HEK293 (cell line): Measurements from ENCODE around the gene VAPA.

Source experiments
- KLF16 ChIP-seq: fragments of 450-650 bp; formaldehyde crosslinking; IDR thresholded peaks from 2 replicates; pipeline ENCODE4 v1.5.1; 2017; ENCODE audit warnings: missing biosample characterization, missing genetic modification characterization
- SALL2 ChIP-seq: fragments of 450-650 bp; formaldehyde crosslinking; IDR thresholded peaks from 2 replicates; pipeline ENCODE4 v1.5.0; 2017; ENCODE audit warnings: missing biosample characterization, mild to moderate bottlenecking, missing genetic modification characterization, borderline replicate concordance
- YY1 ChIP-seq: fragments of 450-650 bp; formaldehyde crosslinking; IDR thresholded peaks from 2 replicates; pipeline ENCODE4 v1.5.1; 2018; ENCODE audit warnings: missing biosample characterization, missing genetic modification characterization
- ZBTB1 ChIP-seq: fragments of 450-650 bp; formaldehyde crosslinking; IDR thresholded peaks from 2 replicates; pipeline ENCODE4 v1.5.1; 2016; ENCODE audit warnings: missing biosample characterization, missing genetic modification characterization
- ZBTB8A ChIP-seq: fragments of 450-650 bp; formaldehyde crosslinking; IDR thresholded peaks from 2 replicates; pipeline ENCODE4 v1.5.1; 2016; ENCODE audit warnings: missing biosample characterization, missing genetic modification characterization
- ZEB2 ChIP-seq: fragments of 450-650 bp; formaldehyde crosslinking; IDR thresholded peaks from 2 replicates; pipeline ENCODE4 v1.5.1; 2016; ENCODE audit warnings: missing biosample characterization, missing genetic modification characterization
- ZNF23 ChIP-seq: fragments of 450-650 bp; formaldehyde crosslinking; IDR thresholded peaks from 2 replicates; pipeline ENCODE4 v1.5.1; 2016; ENCODE audit warnings: missing biosample characterization, missing genetic modification characterization, borderline replicate concordance
- ZNF274 ChIP-seq, 2 experiments: fragments of 200-500 bp in 1 of 2; fragments of 450-650 bp in 1 of 2; sonication (Bioruptor generic) in 1 of 2; formaldehyde crosslinking in 1 of 2; IDR thresholded peaks; 2 replicates each; pipeline versions ENCODE4 v1.5.1 to v1.6.1; 2014 to 2016; ENCODE audit warnings: borderline replicate concordance in 1 of 2, inconsistent platforms in 1 of 2, low read length in 1 of 2, missing biosample characterization in 1 of 2, missing genetic modification characterization in 1 of 2
- ZNF792 ChIP-seq: fragments of 450-650 bp; formaldehyde crosslinking; IDR thresholded peaks from 2 replicates; pipeline ENCODE4 v1.5.1; 2016; ENCODE audit warnings: missing biosample characterization, missing genetic modification characterization
- TF ChIP-seq, protein P1 (sequence below): fragments of 450-650 bp; formaldehyde crosslinking; IDR thresholded peaks from 2 replicates; pipeline ENCODE4 v1.5.1; 2016; ENCODE audit warnings: missing biosample characterization, missing genetic modification characterization
- TF ChIP-seq, protein P2 (sequence below): fragments of 450-650 bp; formaldehyde crosslinking; IDR thresholded peaks from 2 replicates; pipeline ENCODE4 v1.5.1; 2016; ENCODE audit warnings: missing biosample characterization, missing genetic modification characterization
- TF ChIP-seq, protein P3 (sequence below): fragments of 450-650 bp; formaldehyde crosslinking; IDR thresholded peaks from 2 replicates; pipeline ENCODE4 v1.5.1; 2016; ENCODE audit warnings: missing biosample characterization, missing genetic modification characterization
- TF ChIP-seq, protein P4 (sequence below): fragments of 450-650 bp; formaldehyde crosslinking; optimal IDR thresholded peaks from 2 replicates; pipeline ENCODE3; 2016; ENCODE audit warnings: missing biosample characterization, mild to moderate bottlenecking, missing genetic modification characterization

DNA sequence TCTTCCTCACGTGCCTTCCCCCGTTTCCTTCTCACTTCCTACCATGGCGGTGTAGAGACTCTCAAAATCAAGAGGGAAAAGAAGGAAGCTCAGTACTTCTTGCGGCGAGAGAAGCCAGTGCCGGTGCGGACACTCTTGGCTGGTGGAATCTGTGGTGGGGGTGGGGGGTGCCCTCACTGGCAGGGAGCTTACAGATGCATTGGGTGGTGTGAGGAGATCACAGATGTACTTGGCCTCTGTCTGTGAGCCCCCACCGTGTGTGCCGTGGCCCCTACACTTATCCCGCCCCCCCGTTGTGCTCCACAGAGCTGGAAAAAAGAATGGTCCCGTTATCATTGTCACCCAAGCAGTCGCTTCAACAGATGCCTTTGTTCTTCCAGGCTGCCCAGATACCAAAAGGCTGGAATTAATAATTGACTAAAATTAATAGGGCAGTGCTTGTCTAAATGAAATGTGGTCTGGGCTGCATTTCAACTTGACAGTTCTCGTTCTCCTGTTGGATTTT is 79.8 kb downstream of the VAPA start:
- TF ChIP-seq, protein P1, sequence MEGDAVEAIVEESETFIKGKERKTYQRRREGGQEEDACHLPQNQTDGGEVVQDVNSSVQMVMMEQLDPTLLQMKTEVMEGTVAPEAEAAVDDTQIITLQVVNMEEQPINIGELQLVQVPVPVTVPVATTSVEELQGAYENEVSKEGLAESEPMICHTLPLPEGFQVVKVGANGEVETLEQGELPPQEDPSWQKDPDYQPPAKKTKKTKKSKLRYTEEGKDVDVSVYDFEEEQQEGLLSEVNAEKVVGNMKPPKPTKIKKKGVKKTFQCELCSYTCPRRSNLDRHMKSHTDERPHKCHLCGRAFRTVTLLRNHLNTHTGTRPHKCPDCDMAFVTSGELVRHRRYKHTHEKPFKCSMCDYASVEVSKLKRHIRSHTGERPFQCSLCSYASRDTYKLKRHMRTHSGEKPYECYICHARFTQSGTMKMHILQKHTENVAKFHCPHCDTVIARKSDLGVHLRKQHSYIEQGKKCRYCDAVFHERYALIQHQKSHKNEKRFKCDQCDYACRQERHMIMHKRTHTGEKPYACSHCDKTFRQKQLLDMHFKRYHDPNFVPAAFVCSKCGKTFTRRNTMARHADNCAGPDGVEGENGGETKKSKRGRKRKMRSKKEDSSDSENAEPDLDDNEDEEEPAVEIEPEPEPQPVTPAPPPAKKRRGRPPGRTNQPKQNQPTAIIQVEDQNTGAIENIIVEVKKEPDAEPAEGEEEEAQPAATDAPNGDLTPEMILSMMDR: no peak
- TF ChIP-seq, protein P2, sequence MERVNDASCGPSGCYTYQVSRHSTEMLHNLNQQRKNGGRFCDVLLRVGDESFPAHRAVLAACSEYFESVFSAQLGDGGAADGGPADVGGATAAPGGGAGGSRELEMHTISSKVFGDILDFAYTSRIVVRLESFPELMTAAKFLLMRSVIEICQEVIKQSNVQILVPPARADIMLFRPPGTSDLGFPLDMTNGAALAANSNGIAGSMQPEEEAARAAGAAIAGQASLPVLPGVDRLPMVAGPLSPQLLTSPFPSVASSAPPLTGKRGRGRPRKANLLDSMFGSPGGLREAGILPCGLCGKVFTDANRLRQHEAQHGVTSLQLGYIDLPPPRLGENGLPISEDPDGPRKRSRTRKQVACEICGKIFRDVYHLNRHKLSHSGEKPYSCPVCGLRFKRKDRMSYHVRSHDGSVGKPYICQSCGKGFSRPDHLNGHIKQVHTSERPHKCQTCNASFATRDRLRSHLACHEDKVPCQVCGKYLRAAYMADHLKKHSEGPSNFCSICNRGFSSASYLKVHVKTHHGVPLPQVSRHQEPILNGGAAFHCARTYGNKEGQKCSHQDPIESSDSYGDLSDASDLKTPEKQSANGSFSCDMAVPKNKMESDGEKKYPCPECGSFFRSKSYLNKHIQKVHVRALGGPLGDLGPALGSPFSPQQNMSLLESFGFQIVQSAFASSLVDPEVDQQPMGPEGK (tag by site-specific recombination): no peak
- TF ChIP-seq ZEB2 (tag by site-specific recombination) (no peak), SALL2 (tag by site-specific recombination) (no peak), ZBTB8A (tag by site-specific recombination) (no peak), YY1 (tag by site-specific recombination) (no peak), ZNF274 (IDR thresholded peaks at IDR 0.05; ENCODE audit: low read length) (no peak), ZNF274 (tag by site-specific recombination; IDR thresholded peaks at IDR 0.05; ENCODE audit: borderline replicate concordance) (no peak), KLF16 (no peak), ZBTB1 (no peak), ZNF792 (tag by site-specific recombination) (no peak), ZNF23 (tag by site-specific recombination) (no peak)
- TF ChIP-seq, protein P3, sequence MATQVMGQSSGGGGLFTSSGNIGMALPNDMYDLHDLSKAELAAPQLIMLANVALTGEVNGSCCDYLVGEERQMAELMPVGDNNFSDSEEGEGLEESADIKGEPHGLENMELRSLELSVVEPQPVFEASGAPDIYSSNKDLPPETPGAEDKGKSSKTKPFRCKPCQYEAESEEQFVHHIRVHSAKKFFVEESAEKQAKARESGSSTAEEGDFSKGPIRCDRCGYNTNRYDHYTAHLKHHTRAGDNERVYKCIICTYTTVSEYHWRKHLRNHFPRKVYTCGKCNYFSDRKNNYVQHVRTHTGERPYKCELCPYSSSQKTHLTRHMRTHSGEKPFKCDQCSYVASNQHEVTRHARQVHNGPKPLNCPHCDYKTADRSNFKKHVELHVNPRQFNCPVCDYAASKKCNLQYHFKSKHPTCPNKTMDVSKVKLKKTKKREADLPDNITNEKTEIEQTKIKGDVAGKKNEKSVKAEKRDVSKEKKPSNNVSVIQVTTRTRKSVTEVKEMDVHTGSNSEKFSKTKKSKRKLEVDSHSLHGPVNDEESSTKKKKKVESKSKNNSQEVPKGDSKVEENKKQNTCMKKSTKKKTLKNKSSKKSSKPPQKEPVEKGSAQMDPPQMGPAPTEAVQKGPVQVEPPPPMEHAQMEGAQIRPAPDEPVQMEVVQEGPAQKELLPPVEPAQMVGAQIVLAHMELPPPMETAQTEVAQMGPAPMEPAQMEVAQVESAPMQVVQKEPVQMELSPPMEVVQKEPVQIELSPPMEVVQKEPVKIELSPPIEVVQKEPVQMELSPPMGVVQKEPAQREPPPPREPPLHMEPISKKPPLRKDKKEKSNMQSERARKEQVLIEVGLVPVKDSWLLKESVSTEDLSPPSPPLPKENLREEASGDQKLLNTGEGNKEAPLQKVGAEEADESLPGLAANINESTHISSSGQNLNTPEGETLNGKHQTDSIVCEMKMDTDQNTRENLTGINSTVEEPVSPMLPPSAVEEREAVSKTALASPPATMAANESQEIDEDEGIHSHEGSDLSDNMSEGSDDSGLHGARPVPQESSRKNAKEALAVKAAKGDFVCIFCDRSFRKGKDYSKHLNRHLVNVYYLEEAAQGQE (tag by site-specific recombination): no peak
- TF ChIP-seq, protein P4, sequence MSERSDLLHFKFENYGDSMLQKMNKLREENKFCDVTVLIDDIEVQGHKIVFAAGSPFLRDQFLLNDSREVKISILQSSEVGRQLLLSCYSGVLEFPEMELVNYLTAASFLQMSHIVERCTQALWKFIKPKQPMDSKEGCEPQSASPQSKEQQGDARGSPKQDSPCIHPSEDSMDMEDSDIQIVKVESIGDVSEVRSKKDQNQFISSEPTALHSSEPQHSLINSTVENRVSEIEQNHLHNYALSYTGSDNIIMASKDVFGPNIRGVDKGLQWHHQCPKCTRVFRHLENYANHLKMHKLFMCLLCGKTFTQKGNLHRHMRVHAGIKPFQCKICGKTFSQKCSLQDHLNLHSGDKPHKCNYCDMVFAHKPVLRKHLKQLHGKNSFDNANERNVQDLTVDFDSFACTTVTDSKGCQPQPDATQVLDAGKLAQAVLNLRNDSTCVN (tag by site-specific recombination): no peak
